Measurements from ENCODE around the gene RC3H1. TPM values are rescaled to one million over a fixed set of nuclear protein-coding genes. Genes with fewer than 3 reads are reported as not detected.

RC3H1 gene
- total and polyA plus RNA-seq, 2 of the 8 experiments (the other 6 are each of a cell fraction or from before 2014, with no cell fraction given), result 7.4 to 32.2 TPM

- DNase-seq (ENCODE audit: low read depth in 1 of 2, low spot score in 2 of 2) (no peak), FAIRE-seq (no peak)
- Histone ChIP-seq H4K8ac (ENCODE audit: extremely low read depth, insufficient read depth, low read length) (no peak overlapping the region), H2AFZ (ENCODE audit: low read length) (no peak overlapping the region), H3K9ac (replicated peaks in 1 of 4; ENCODE audit: extremely low read depth in 1 of 4, low read depth in 3 of 4, low read length in 3 of 4) (no peak overlapping the region), H3K27ac (ENCODE audit: low read depth, low read length) (no peak overlapping the region), H4K20me1 (replicated peaks in 1 of 2; ENCODE audit: control insufficient read depth in 1 of 2, insufficient read depth in 2 of 2, low read length in 2 of 2) (peaks cover 0 to 3% of the 10 kb centered on the region in 2 experiments), H3K79me1 (ENCODE audit: low read depth, low read length) (peaks cover 8% of the 10 kb centered on the region; the same call in 1 of the 2 replicates), H4K5ac (ENCODE audit: insufficient read length, low read depth, low read length) (no peak overlapping the region), H2AK5ac (ENCODE audit: low read depth, low read length) (no peak overlapping the region), H3K23me2 (ENCODE audit: low read depth, low read length) (no peaks in the 10 kb centered on the region; the same call in 1 of the 2 replicates), H2BK15ac (ENCODE audit: low read length) (no peak overlapping the region), H2BK120ac (replicated peaks; ENCODE audit: low read depth, low read length) (no peak overlapping the region), H3K4me1 (replicated peaks in 1 of 4; ENCODE audit: control insufficient read depth in 3 of 4, insufficient read depth in 4 of 4, low read length in 3 of 4) (no peaks in the 10 kb centered on the region; a peak in 1 of 7 replicates), H3K23ac (ENCODE audit: insufficient read length) (no peak overlapping the region), H3K4me3 (ENCODE audit: extremely low read depth in 1 of 4, insufficient read depth in 2 of 4, low read depth in 3 of 4, low read length in 4 of 4) (no peak overlapping the region), H3K9me3 (ENCODE audit: insufficient read depth in 2 of 2, low read depth in 1 of 2, low read length in 1 of 2) (no peaks in the 10 kb centered on the region), H2BK20ac (ENCODE audit: low read length) (no peak overlapping the region), H3K18ac (ENCODE audit: extremely low read depth, low read length) (no peak overlapping the region), H3K14ac (ENCODE audit: insufficient read length) (no peak overlapping the region), H3K4me2 (ENCODE audit: insufficient read depth in 1 of 2, low read depth in 2 of 2, low read length in 2 of 2) (no peak overlapping the region), H3K36me3 (ENCODE audit: control insufficient read depth in 2 of 4, insufficient read depth in 4 of 4, low read length in 3 of 4) (peaks cover under 1 to 8% (median 4%) of the 10 kb centered on the region in 4 experiments; a peak in 5 of 8 replicates), H3K27me3 (replicated peaks in 1 of 4; ENCODE audit: control insufficient read depth in 3 of 4, extremely low read depth in 1 of 4, insufficient read depth in 3 of 4, low read length in 3 of 4) (no peaks in the 10 kb centered on the region), H4K91ac (replicated peaks; ENCODE audit: insufficient read length, low read length) (no peak overlapping the region), H2BK5ac (ENCODE audit: low read depth, low read length) (no peak overlapping the region), H3K4ac (replicated peaks; ENCODE audit: insufficient read length, low read depth, low read length) (no peak overlapping the region), H2BK12ac (ENCODE audit: low read depth, low read length) (no peak overlapping the region), H3K79me2 (ENCODE audit: control insufficient read depth in 1 of 2, insufficient read depth in 2 of 2, low read length in 2 of 2) (peaks cover 0 to 52% of the 10 kb centered on the region in 2 experiments; a peak in 3 of 4 replicates), H3K56ac (replicated peaks; ENCODE audit: insufficient read length, low read depth, low read length) (no peak overlapping the region)
- TF ChIP-seq TBP (IDR thresholded peaks at IDR 0.05; ENCODE audit: low read depth, low read length) (no peak), GTF2F1 (IDR thresholded peaks at IDR 0.05; ENCODE audit: borderline replicate concordance, low read depth, low read length) (no peak)
- ChIA-PET CTCF (ENCODE audit: partially characterized antibody) (no interaction called here), POLR2A (ENCODE audit: partially characterized antibody) (interaction anchor here (0.7 kb wide), 1 partner anchor 77 kb away, joined by 3 read pairs; no protein-coding TSS in a partner anchor)
- WGBS, 2 experiments (ENCODE audit: extremely low coverage in 1 of 2, insufficient coverage in 1 of 2, insufficient read length in 1 of 2, insufficient replicate concordance in 2 of 2, low coverage in 1 of 2, low lambda C conversion rate in 2 of 2, missing lambda C conversion rate in 1 of 2), result 90 to 100% methylated on average over 1 to 5 of the region's 5 CpGs
Observed at GRCh38 chr1:173996995-173997394, 25.2 kb downstream of the RC3H1 start.

Data from H1 (cell line).